GM18520 (cell line): Measurements from ENCODE around the gene CLEC18A.
"Not testable (repeated sequence)": the region's sequence is repeated elsewhere in the genome, so short reads cannot be mapped to it uniquely, and the experiment has no call there.

Experiments
- ATAC-seq: cut with Tn5 transposase; IDR thresholded peaks from one replicate; pipeline ENCODE4 v1.9.1; 2021; ENCODE audit not compliant: unreplicated experiment

CLEC18A gene

DNA sequence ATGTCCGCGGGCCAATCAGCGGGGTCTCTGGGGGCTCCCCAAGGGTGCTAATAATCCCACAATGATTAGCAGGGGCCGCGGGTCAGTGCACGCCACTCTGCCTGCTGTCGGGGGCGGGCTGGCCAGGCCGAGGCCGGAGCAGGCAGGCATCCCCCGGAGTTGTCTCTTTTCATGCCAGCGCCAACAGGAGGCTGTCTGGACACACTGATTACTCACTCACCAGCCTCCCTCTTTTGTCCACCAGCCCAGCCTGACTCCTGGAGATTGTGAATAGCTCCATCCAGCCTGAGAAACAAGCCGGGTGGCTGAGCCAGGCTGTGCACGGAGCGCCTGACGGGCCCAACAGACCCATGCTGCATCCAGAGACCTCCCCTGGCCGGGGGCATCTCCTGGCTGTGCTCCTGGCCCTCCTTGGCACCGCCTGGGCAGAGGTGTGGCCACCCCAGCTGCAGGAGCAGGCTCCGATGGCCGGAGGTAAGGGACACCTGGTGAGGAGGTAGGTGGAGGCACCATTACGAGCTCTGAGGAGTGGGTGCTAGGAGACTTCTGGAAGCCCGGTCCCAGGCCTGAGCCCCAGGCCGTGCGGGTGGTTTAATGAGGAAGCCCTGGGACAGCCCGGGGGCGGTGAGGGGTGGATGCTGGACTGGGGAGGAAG, at the start of gene CLEC18A:
Gene CLEC18A (plus strand): TSS at position 318 of the 655 bp plus-strand sequence. CDS start 33 bp downstream, at position 351.
- ATAC-seq = not testable (repeated sequence)

DNA sequence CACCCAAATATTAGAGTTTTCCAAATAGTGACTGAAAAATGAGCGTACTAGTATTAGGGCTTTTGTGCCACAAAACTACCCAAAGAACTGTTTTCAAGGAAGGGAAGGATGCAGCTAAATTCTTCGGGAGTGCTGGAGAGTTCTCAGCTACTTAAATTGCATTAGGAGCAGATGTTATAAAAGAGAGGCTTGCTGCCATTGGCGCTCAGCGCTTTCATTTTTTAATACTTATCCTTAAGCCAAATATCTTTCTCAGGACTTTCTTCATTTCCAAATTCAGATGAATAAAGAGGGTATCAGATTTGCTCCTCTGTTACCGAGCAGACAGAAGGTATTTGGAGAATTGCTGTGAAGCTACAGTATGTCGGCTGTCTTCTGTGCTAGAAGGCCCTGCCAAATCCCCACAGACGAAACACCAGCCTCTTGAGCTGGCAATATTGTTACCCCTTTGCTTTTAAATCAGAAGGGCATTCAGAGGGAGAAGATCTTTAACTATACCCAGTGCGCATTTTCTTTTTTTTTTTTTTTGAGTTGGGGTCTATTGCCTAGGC, 47.2 kb upstream of the CLEC18A start:
- ATAC-seq = no peak

DNA sequence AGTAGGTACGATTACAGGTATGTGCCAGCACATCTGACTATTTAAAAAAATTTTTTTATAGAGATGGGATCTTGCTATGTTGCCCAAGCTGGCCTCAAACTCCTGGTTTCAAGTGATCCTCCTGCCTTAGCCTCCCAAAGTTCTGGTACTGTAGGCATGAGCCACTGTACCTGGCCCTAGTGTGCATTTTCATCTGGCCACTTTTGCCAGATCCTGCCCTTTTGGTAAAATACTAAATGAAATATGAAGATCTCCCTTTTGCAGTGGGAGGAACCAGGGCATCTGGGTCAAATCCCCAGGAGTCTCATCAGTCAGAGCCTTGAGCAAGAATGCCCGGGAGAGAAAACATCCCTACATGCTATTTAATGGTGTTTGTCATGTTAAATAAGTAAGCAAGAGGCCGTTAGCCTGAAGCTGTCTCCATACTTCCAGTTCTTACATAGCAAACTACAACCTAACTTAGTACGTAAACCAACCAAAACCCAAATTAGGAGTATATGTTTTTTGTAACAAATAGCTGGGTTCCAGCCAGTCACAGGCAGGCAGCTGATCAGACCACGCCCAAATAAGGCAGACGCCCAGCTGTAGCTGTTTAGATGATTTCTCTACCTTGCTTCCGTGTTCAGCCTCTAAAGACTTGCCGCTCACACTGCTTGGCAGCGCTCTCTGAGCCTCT, 46.5 kb upstream of the CLEC18A start:
- ATAC-seq = no peak

DNA sequence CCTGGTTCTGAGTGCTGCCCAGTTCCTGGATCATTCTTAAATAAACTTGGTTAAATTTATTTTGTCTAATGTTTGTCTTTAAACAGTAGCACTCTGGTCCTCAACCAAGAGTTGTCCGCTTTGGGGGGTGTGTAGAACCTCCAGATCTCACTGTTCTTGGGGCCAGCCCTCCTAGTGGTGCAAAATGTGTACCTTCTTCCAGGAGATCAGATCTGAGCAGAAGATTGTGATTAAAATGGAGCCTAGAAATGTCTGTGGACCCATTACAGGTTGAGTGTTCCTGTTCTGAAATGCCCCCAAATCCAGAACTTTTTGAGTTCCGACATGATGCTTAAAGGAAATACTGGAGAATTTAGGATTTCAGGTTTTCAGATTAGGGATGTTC, 46.0 kb upstream of the CLEC18A start:
- no peak for ATAC-seq

DNA sequence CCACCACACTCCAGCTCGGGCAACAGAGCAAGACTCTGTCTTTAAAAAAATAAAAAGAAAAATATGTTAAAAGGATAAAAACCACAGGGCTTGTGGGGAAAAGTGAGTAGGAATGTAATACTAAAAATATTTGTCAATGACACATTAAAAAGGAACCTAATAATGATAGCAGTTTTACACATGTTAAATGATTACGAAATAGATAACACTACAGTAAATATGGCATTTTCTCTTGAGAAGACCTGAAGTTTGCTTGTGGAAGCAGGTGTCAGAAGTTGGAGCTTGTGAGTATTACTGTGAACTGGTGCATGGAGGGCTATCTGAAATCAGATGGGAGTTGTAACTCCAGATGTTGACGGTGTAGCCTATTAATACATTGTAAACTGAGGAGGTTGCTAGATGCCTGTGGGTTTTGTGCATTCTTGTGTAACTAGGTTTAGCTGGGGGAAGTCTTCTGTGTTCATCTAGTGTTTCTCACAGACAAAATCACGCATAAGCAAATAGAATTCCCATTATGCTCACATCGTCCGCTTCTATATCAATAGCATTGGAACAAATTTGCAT, 44.2 kb upstream of the CLEC18A start:
- no peak for ATAC-seq

DNA sequence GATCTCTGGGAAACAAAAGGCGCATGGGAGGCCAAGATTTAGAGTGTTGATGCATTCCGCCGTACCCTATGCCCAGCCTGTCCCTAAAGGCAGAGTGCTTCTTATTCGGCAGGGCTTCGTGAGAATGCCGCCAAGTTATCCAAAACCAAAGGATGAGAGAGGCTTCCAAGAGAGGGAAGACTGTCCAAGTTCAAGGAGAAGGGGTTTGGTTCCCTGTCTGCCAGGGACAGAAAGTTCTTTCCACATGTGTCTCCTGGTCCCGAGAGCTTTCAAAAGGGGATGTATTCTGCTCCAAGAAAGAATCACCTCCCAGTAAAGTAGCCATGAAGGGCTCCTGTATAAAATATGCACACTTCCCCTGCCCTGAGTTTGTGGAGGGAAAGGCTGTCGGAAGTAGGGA, 42.1 kb upstream of the CLEC18A start:
- no peak for ATAC-seq

DNA sequence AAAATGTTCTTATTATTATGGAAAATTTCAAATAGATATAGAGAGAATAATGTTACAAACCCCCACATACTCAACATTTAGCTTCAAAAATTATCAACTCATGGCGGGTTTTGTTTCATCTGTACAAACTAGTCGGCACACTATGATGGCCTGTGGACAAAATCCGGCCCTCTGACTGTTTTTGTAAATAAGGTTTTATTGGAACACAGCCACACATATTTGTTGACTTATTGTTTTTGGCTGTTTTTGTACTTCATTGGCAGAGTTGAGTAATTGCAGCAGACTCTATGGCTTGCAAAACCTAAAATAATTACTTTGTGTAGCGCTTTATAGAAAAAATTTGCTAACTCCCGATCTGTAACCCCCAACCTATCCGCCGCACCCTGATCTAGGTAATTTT, 41.4 kb upstream of the CLEC18A start:
- ATAC-seq = no peak

DNA sequence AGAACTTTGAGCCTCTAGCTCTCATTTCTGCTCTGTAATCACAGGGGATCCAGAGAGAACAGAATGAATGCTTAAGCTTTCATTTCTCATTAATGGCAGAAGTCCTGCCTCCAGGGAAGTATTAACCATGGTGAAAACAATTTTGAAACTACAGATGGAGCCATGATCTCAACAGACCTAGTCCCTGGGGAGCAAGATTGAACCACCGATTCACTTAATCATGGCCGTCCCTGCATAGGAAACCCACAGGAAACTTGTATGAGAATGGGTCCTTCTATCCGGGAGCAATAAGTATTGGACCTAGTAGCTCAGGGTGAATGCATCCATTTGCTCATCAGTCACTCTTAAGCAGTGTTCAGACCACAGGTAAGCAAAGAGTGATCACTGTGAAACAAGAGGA, 40.2 kb upstream of the CLEC18A start:
- ATAC-seq = no peak

DNA sequence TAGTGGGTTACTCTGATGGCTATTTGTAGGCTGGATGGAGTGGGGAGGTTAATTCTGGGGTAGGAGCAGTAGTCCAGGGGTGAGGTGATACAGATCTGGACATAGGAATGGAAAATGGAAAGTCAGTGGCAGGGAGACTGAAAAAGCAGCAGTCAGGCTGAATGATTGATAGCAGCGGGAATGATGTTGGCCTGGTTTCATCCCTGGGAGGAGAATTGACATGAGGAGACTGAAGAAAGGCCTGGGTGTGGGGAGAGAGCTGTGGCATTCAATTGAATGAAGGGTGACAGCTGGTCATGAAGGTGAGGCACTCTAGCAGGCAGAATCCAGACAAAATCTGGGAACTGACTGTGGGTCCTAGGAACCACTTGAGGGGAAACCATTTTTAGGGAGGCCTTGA, 34.7 kb upstream of the CLEC18A start:
- ATAC-seq = no peak

DNA sequence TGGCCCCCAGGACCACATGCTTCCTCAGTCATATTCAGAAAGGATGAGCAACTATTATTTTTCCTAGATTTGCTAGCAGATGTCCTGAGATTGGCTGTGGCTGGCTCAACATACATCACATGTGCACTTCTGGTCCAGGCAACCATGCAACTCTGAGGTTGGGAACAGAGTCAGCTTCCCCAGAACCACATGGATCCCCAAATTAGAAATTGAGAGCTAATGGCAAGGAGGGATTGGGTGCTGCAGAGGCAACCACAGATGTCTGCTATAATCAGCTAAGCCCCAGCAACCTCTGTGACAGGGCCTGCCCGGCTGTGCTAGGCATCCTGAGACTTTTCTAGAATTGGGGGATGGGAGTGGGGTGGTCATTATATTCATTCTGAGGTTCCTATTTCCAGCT, 33.8 kb upstream of the CLEC18A start:
- no peak for ATAC-seq

DNA sequence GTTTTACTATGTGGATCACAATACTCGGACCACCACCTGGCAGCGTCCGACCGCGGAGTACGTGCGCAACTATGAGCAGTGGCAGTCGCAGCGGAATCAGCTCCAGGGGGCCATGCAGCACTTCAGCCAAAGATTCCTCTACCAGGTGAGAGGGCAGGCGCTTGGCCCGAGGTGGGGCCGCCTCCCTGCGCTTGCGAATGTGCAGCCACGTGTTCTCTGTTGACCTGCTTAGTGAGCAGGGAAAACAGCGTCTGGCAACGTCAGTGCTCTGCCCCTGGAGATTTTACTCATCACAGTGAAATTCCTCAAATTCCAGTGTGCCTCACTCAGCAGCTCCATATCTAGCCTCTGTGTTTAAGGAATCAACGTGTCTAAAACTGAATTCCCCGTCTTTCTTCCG, 33.4 kb upstream of the CLEC18A start:
- ATAC-seq = no peak

DNA sequence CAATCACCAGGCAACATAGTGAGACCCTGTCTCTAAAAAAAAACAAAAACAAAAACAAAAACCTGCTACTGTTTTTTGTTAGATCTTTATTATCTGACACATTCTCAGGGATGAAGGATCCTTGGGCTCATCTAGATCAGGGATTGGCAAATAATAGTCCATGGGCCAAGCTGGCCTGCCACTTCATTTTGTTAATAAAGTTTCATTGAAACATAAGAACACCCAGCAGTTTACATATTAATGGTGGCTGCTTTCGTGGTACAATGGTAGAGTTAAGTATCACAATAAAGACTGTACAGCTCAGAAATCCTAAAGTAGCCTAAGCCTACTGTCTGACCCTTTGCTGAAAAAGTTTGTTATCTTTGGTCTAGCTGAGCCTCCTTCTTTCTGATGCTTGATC, 32.9 kb upstream of the CLEC18A start:
- ATAC-seq = no peak

DNA sequence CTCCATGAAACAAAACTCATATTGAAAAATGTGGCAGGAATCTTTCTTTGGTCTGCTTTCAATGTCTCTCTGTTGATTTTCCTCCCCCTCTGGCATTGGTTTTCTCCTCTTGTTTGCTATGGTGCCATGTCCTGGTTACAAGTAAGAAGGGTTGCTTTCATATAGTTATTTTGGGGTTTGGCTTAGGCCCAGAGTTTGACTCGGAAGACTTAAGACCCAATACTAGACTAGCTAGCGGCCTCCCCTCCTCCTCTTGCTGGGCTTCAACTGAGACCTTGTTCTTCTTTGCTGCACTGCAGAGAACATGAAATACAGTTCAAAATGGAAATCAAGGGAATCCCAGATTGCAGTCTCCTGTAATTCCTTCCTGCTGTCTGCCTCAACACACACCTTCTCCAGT, 30.0 kb upstream of the CLEC18A start:
- no peak for ATAC-seq

DNA sequence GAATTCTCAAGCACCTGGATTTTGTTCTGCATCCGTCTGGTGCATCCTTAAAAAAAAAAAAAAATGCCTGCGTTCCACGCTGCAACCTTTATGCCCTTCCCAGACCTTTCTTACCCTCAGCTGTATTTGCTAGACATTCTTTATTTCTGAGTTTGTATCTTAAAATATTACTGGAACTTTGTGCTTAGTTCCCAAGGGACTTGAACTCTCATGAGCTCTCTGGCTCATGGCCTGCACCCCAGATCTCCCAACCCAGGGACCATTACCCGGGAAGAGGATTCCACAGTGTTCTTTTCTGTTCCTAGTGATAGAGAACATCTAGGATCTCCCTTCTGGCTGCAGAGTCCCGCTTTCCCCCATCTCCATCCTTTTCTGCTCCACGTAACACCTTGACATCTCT, 28.9 kb upstream of the CLEC18A start:
- no peak for ATAC-seq

DNA sequence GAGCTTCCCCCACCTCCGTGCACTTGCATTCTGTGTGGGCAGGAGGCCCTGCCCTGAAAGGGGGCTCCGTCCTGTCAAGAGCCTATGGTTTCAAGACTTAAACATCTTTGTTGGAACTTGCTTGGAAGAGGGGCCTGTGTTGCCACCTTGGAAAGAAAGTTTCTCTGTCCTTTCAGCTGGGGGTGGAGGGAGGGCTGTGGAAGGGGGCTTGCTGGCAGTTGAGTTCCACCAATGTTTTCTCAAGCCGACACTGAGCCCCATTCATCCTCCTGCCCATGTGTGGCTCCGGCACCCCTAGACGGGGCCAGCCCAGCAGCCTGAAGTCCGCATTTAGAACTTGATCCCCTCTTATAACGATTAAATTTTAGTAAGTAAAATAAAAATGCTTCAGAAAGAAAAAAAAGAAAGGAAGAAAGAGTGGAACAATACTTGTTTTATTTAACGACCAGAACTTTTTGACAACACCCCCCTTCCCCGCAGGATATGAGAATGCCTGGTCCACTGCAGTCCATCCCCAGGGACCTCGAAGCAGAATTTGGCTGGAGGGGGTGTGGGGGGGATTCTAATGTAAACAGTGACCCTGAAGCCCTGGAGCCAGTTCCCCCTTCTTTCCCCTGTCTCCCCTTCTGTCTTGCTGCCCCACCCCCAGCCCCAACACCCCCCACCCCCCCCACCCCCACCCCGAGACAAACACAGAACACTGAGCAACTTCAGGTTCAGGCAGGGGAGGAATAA, 26.9 kb upstream of the CLEC18A start:
- no peak for ATAC-seq

DNA sequence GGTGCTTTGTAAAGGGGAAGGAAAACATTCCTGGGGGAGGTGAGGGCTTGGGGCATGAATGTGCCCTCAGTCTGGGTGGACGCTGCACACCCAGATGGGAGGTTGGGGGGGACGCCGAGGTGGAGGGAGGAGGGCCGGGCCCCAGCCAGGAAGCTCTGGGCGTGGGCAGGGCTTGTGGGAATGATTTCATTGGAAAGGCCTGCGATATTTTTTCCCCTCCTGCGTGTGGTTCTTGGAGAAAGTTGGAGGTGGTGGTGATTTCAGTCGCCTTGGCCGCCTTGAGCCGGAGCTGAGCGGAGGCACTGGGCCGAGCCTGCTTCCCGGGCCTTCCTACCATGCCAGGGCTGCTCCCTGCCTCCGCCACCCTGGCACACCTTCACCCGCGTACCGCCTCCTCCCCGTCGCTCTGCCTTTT, 26.4 kb upstream of the CLEC18A start:
- ATAC-seq = no peak

DNA sequence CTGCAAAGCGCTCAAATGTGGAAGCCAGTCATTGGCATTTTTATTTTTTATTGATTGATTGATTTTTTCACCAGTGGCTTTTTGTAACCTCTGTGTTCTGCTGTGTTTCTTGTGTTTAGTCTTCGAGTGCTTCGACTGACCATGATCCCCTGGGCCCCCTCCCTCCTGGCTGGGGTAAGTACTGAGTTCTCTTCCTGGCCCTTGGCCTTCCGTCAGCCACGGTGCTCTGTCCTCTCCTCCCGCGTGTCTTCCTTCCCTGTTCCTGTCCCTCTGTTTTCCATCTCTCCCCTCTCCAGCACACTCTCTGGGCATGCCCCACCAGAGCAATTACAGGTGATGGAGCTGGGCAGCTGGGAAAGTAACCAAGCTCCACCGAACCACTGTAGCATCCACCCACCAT, 25.8 kb upstream of the CLEC18A start:
- no peak for ATAC-seq

DNA sequence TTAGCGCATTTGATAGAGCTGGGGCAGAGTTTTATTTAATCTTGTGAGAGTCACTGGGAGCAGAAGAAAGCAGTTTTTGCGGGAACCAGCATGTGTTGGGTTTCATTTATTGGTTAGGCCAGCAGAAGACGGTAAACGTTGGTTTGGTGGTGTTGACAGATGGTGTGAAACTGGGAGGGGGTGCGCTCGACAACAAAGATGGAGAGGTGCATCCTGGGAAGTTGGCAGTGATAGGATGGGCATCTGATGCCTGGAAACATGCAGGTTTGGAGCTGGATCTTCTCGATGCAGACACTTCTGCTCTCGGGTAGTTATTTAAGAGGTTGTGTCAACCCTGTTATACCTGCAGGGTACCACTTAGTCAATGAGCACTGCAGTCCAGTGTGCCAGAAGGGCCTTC, 24.9 kb upstream of the CLEC18A start:
- no peak for ATAC-seq

DNA sequence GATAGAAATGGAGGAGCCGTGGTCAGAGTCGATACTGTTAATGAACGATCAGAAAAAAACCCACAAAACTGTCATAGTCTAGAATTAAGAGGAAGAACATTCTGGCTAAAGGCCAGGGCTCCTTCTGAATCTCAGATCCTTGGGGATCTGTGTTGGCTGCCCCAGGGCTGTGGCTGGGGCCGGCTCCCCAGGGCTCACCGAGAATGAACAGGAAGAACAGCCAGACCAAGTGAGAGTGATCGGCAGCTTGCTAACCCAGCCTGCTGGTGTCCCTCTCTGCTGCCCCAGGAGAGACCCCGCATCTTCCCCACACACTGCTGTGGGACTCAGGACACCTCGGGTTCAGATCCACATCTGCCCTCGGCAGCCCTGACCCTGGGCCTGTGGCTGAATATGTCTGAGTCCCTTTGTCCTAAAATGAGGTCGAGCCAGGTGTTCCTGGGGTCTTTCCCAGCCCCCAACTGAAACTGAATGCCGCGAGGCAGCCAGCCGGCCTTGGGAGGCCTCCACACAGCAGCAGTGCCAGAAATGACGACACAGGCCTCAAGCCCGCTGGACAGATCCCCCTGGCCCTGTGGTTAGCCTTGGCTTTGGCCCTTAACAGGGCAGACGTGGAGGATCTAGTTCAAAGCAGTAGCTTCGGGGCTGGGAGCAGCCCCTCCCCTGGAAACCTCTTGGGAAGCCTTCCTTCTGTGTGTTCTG, 23.9 kb upstream of the CLEC18A start:
- ATAC-seq = no peak

DNA sequence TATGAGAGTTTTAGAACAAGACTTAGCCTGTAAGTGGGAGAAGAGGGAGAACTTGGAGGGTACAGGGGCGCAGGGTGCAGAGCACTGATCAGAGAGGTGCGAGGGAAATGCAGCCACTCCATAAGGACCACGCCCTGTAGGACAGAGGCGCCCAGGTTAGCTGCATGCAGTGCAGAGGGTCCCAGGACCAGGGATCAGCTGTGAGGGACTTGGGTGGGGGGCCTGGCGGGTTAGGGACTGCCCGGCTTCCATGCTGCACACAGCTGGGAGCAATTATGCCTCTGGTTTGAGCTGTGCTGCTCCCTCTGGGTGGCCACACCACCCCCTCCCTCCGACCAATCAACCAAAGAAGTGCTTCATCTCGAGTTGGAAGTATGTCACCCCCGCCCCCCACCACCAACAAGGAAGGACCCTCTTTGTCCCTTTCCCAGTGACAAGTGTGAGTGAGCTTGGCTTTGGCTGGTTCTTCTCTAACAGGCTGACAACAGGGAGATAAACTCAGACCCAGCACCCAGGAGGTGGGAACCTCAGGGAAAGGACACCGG, 22.2 kb upstream of the CLEC18A start:
- no peak for ATAC-seq

DNA sequence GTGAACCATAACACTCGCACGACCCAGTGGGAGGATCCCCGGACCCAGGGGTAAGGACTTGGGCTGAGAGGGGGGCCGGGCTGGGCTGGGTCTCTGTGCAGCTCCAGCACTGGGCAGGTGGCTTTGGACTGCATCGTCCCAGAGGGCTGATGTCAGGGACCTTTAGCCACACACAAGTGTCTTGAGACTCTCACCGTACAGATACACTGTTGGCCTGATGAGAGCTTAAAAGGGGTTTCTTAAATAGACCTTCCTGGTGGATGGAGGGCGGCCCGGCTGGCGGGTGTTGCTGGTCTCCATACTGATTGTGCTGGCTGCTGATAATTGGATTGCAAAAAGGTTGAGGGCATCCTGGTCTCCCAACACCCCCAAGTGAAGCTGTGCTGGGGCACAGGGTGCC, 21.7 kb upstream of the CLEC18A start:
- ATAC-seq = no peak
